GM23248 (cell line): Measurements from ENCODE around the gene STKLD1.

Experiments used
- EZH2 ChIP-seq: fragments of 200-600 bp; sonication (generic); IDR thresholded peaks from 2 replicates; pipeline ENCODE4 v1.6.1; 2018; ENCODE audit warnings: antibody characterized with exemption, mild to moderate bottlenecking; ENCODE audit not compliant: insufficient read depth, poor library complexity, severe bottlenecking
- EZH2phosphoT487 ChIP-seq: fragments of 200-600 bp; sonication (generic); IDR thresholded peaks from 2 replicates; pipeline ENCODE4 v1.6.1; 2018; ENCODE audit warnings: antibody characterized with exemption, moderate library complexity, mild to moderate bottlenecking, low read depth; ENCODE audit not compliant: insufficient read depth

- TF ChIP-seq EZH2, result no peak
- no peak for TF ChIP-seq EZH2phosphoT487
Measured at GRCh38 chr9:133354766-133355165, 21.4 kb upstream of the STKLD1 start.
